GM18526 (cell line): ENCODE data around the gene CDK18.

ENCODE experiments used
- POLR2A ChIP-seq: IDR thresholded peaks from 3 replicates; pipeline ENCODE4 v1.6.1; 2011; ENCODE audit not compliant: insufficient read length; ENCODE audit errors: extremely low read depth

CDK18 gene

GRCh38 chr1:205576011-205576410, 71.5 kb downstream of the CDK18 start:
- TF ChIP-seq POLR2A = no peak

GRCh38 chr1:205576805-205577761, 72.6 kb downstream of the CDK18 start:
- no peak for TF ChIP-seq POLR2A

- TF ChIP-seq POLR2A = no peak
Measured at GRCh38 chr1:205577874-205578658, 73.6 kb downstream of the CDK18 start.

- no peak for TF ChIP-seq POLR2A
Measured at GRCh38 chr1:205578780-205579571, 74.5 kb downstream of the CDK18 start.

GRCh38 chr1:205579711-205580110, 75.2 kb downstream of the CDK18 start:
- no peak for TF ChIP-seq POLR2A

- no peak for TF ChIP-seq POLR2A
Measured at GRCh38 chr1:205580140-205580922, 75.9 kb downstream of the CDK18 start.

GRCh38 chr1:205580923-205581180, 76.4 kb downstream of the CDK18 start:
- no peak for TF ChIP-seq POLR2A

GRCh38 chr1:205581321-205581980, 77.0 kb downstream of the CDK18 start:
- TF ChIP-seq POLR2A = no peak

- no peak for TF ChIP-seq POLR2A
Measured at GRCh38 chr1:205582046-205582445, 77.6 kb downstream of the CDK18 start.
